OCI-LY3 (cell line): ENCODE data around the gene FKBP14.

Experiments
- H2AFZ ChIP-seq: fragments of 200-600, 300-600 bp; shearing (Covaris generic); 2 replicates; pipeline ENCODE4 v1.6.0; 2014; ENCODE audit warnings: antibody characterized with exemption, low read depth, low read length
- H3K27ac ChIP-seq: fragments of 200-600, 300-600 bp; sonication (generic); 2 replicates; pipeline ENCODE4 v1.5.1; 2014; ENCODE audit warnings: mild to moderate bottlenecking, low read length, moderate library complexity, mixed read lengths
- H3K27me3 ChIP-seq: fragments of 200-600, 300-600 bp; sonication (generic); 2 replicates; pipeline ENCODE4 v1.6.1; 2014; ENCODE audit warnings: low read depth, low read length, mixed read lengths
- H3K36me3 ChIP-seq: fragments of 200-600, 300-600 bp; sonication (generic); replicated peaks from 2 replicates; pipeline ENCODE3; 2014; ENCODE audit warnings: low read depth, low read length, mixed read lengths
- H3K4me1 ChIP-seq: fragments of 300-600, 200-600 bp; sonication (generic); 2 replicates; pipeline ENCODE4 v1.6.1; 2014; ENCODE audit warnings: low read length, mixed read lengths
- H3K4me2 ChIP-seq: fragments of 200-600, 300-600 bp; sonication (generic); 2 replicates; pipeline ENCODE4 v1.6.1; 2014; ENCODE audit warnings: low read length, mixed read lengths
- H3K4me3 ChIP-seq: fragments of 300-600, 200-600 bp; sonication (generic); 2 replicates; pipeline ENCODE4 v1.5.1; 2014; ENCODE audit warnings: antibody characterized with exemption, mild to moderate bottlenecking, low read length, moderate library complexity
- H3K79me2 ChIP-seq: fragments of 300-600, 200-600 bp; shearing (Covaris generic); 2 replicates; pipeline ENCODE4 v1.6.1; 2014; ENCODE audit warnings: mild to moderate bottlenecking, low read length, mixed read lengths
- H3K9ac ChIP-seq: fragments of 300-600, 200-600 bp; shearing (Covaris generic); 2 replicates; pipeline ENCODE4 v1.6.0; 2014; ENCODE audit warnings: mild to moderate bottlenecking, low read length, moderate library complexity
- H3K9me3 ChIP-seq: fragments of 200-600, 300-600 bp; shearing (Covaris generic); 2 replicates; pipeline ENCODE4 v1.6.1; 2014; ENCODE audit warnings: low read length, mixed read lengths; ENCODE audit not compliant: insufficient read depth
- H4K20me1 ChIP-seq: fragments of 200-600, 300-600 bp; sonication (generic); 2 replicates; pipeline ENCODE4 v1.6.1; 2016; ENCODE audit warnings: low read length, mixed read lengths; ENCODE audit not compliant: insufficient read depth
- EZH2phosphoT487 ChIP-seq: fragments of 200-600 bp; shearing (Covaris generic); IDR thresholded peaks from 2 replicates; pipeline ENCODE4 v1.6.1; 2018; ENCODE audit warnings: antibody characterized with exemption, mixed run types, low read depth
- TF ChIP-seq, protein P1 (sequence below): fragments of 200-600, 300-600 bp; sonication (generic); IDR thresholded peaks from 2 replicates; pipeline ENCODE4 v1.5.1; 2014; ENCODE audit warnings: antibody characterized with exemption, low read length, low read depth

The FKBP14 gene

DNA sequence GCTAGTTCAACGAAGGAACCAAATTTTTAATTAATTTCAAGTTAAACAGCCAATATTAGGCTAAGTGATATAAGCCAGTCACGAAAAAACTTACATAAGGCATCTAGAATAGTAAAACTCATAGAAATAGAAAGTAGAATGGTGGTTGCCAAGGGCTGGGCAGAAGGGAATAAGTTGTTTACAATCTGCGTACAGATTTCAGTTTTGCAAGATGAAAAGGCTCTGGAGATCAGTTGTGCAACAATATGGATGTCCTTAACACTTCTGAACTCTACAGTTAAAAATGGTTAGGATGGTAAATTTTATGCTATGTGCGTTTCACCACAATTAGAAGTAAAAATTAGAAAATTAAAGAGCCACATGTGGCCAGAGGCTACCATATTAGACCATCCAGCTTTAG, 50.2 kb downstream of the FKBP14 start:
- no peak overlapping the region for H2AFZ ChIP-seq
- H3K9me3 ChIP-seq = no peaks in the 10 kb centered on the region
- H3K9ac ChIP-seq = no peak overlapping the region
- TF ChIP-seq, protein P1, sequence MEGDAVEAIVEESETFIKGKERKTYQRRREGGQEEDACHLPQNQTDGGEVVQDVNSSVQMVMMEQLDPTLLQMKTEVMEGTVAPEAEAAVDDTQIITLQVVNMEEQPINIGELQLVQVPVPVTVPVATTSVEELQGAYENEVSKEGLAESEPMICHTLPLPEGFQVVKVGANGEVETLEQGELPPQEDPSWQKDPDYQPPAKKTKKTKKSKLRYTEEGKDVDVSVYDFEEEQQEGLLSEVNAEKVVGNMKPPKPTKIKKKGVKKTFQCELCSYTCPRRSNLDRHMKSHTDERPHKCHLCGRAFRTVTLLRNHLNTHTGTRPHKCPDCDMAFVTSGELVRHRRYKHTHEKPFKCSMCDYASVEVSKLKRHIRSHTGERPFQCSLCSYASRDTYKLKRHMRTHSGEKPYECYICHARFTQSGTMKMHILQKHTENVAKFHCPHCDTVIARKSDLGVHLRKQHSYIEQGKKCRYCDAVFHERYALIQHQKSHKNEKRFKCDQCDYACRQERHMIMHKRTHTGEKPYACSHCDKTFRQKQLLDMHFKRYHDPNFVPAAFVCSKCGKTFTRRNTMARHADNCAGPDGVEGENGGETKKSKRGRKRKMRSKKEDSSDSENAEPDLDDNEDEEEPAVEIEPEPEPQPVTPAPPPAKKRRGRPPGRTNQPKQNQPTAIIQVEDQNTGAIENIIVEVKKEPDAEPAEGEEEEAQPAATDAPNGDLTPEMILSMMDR = no peak
- TF ChIP-seq EZH2phosphoT487 = no peak
- H3K27ac ChIP-seq = no peak overlapping the region
- H3K27me3 ChIP-seq = no peaks in the 10 kb centered on the region
- H3K4me1 ChIP-seq = no peaks in the 10 kb centered on the region
- H3K4me3 ChIP-seq = no peak overlapping the region
- no peaks in the 10 kb centered on the region for H4K20me1 ChIP-seq
- H3K36me3 ChIP-seq = no peaks in the 10 kb centered on the region
- no peaks in the 10 kb centered on the region for H3K79me2 ChIP-seq
- H3K4me2 ChIP-seq = no peak overlapping the region

DNA sequence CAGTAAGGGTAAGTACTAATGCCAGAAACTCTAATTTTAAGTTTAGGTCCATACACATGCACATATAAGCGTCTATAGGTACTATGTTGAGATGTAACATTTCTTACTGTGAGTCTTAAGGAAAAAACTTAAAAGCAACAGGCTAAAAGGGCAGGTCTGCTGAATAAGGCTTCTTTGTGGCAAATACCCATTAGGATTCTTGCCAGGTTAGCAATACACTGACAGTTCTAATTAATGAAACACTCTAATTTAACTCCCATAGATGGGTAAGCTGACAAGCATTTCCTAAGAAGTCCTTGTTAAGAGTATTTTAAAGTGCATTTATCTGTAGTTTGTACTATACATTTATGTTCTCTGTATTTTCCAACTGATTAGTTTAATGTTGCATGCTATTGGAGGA, 50.9 kb downstream of the FKBP14 start:
- Histone ChIP-seq H3K9me3 (no peaks in the 10 kb centered on the region), H3K4me3 (no peak overlapping the region), H3K27me3 (no peaks in the 10 kb centered on the region), H2AFZ (no peak overlapping the region), H3K4me1 (no peaks in the 10 kb centered on the region), H3K9ac (no peak overlapping the region), H4K20me1 (no peaks in the 10 kb centered on the region), H3K36me3 (no peaks in the 10 kb centered on the region), H3K27ac (no peak overlapping the region), H3K4me2 (no peak overlapping the region), H3K79me2 (no peaks in the 10 kb centered on the region)
- TF ChIP-seq EZH2phosphoT487 = no peak
- TF ChIP-seq, protein P1 = no peak

DNA sequence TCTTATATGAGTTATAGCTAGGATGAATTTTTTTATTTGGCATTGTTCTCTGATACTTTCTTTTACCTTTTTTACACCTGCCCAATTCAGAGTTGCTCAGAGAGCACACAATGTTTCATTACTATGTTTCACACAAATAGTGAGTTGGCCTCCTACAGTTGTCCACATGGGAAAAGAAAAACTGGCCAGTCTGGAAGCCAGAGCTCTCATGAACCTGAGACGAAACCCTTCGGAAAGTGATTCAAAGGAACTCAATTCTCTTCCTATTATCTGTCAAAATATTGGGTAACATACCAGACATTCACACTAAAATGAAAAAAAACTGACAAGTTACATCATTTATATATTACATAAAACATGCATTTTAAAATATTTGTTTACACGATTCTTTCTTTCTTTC, 52.2 kb downstream of the FKBP14 start:
- no peak overlapping the region for H2AFZ ChIP-seq
- no peak overlapping the region for H3K4me3 ChIP-seq
- no peak overlapping the region for H3K27ac ChIP-seq
- no peaks in the 10 kb centered on the region for H3K9me3 ChIP-seq
- H3K79me2 ChIP-seq = no peaks in the 10 kb centered on the region
- no peaks in the 10 kb centered on the region for H4K20me1 ChIP-seq
- H3K4me1 ChIP-seq = no peaks in the 10 kb centered on the region
- no peaks in the 10 kb centered on the region for H3K27me3 ChIP-seq
- TF ChIP-seq, protein P1 = no peak
- no peak for TF ChIP-seq EZH2phosphoT487
- H3K4me2 ChIP-seq = no peak overlapping the region
- H3K36me3 ChIP-seq = no peaks in the 10 kb centered on the region
- H3K9ac ChIP-seq = no peak overlapping the region

DNA sequence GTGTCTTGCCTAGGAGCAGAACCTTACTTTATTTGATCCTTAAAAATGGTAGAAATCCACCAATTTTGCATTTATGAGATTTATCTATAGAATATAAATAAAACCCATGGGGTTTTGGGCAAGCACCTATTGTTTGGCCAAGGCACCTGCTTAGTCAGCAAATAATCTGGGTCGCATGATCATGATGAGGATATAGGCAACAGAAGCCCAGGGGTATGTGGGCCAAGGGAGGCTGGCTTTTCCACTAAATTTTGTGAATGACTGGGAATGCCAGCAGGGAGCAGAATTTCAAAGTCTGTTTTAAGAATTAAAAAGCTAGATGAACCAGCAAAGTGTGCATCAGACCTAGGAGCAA, 54.2 kb downstream of the FKBP14 start:
- no peaks in the 10 kb centered on the region for H4K20me1 ChIP-seq
- H3K36me3 ChIP-seq = no peaks in the 10 kb centered on the region
- no peaks in the 10 kb centered on the region for H3K4me1 ChIP-seq
- no peaks in the 10 kb centered on the region for H3K27me3 ChIP-seq
- no peak overlapping the region for H3K4me2 ChIP-seq
- TF ChIP-seq EZH2phosphoT487 = no peak
- TF ChIP-seq, protein P1 = no peak
- no peaks in the 10 kb centered on the region for H3K9me3 ChIP-seq
- no peak overlapping the region for H2AFZ ChIP-seq
- H3K27ac ChIP-seq = no peak overlapping the region
- H3K79me2 ChIP-seq = no peaks in the 10 kb centered on the region
- H3K4me3 ChIP-seq = no peak overlapping the region
- no peak overlapping the region for H3K9ac ChIP-seq
